ENCODE measurements around the gene TTLL11. TPM values are rescaled to one million over a fixed set of nuclear protein-coding genes. Genes with fewer than 3 reads are reported as not detected.

Gene TTLL11
- total and polyA plus RNA-seq, 2 of the 8 experiments (the other 6 are each of a cell fraction or from before 2014, with no cell fraction given) = 0.56 to 0.80 TPM

- TF ChIP-seq CHD7 (IDR thresholded peaks at IDR 0.05; ENCODE audit: insufficient replicate concordance, low read length) = no peak
- TF ChIP-seq TAF1 (IDR thresholded peaks at IDR 0.05; ENCODE audit: low read depth, low read length) = no peak
- TF ChIP-seq, protein P1, sequence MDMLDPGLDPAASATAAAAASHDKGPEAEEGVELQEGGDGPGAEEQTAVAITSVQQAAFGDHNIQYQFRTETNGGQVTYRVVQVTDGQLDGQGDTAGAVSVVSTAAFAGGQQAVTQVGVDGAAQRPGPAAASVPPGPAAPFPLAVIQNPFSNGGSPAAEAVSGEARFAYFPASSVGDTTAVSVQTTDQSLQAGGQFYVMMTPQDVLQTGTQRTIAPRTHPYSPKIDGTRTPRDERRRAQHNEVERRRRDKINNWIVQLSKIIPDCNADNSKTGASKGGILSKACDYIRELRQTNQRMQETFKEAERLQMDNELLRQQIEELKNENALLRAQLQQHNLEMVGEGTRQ (IDR thresholded peaks at IDR 0.05; ENCODE audit: low read length) = no peak
Observed at GRCh38 chr9:121886759-121887485, 206.2 kb downstream of the TTLL11 start (continued).

Measured in H1 (cell line).